Right lobe of liver (tissue), 6 donors: ENCODE measurements around the gene PARD6G. TPM values are rescaled to one million over a fixed set of nuclear protein-coding genes. Genes with fewer than 3 reads are reported as not detected.

Source experiments
- ATAC-seq, 4 donors: fragments of 200-7000 bp; cut with Tn5 transposase; one replicate each; pipeline ENCODE4 v1.9.1; 2020; ENCODE audit warnings: mild to moderate bottlenecking in 4 of 4, moderate library complexity in 4 of 4
- DNase-seq, 3 donors: peaks; one replicate each; pipeline ENCODE4 v3.0.0-alpha.2; 2020
- H3K27ac ChIP-seq, 3 donors: fragments of 200-600 bp; one replicate each; pipeline ENCODE4 v1.8.0; 2022
- H3K27me3 ChIP-seq, 2 donors: fragments of 200-600 bp; one replicate each; pipeline ENCODE4 v1.8.0; 2022
- H3K36me3 ChIP-seq, 4 donors: fragments of 200-600 bp; sonication (generic) in 1 of 4; one replicate each; pipeline versions ENCODE4 v1.5.1 to v1.8.0; 2017 to 2022; ENCODE audit warnings: control low read depth in 1 of 4
- H3K4me1 ChIP-seq, 4 donors: fragments of 200-600 bp; sonication (generic) in 1 of 4; one replicate each; pipeline versions ENCODE4 v1.5.1 to v1.8.0; 2017 to 2022; ENCODE audit warnings: control low read depth in 1 of 4
- H3K4me3 ChIP-seq, 3 donors: fragments of 200-600 bp; one replicate each; pipeline ENCODE4 v1.8.0; 2022
- H3K9me3 ChIP-seq, 4 donors: fragments of 200-600 bp; sonication (generic) in 1 of 4; one replicate each; pipeline versions ENCODE4 v1.5.1 to v1.8.0; 2017 to 2022; ENCODE audit warnings: control low read depth in 1 of 4
- POLR2A ChIP-seq: fragments of 450-650 bp; IDR thresholded peaks from one replicate; pipeline ENCODE4 v1.6.1; 2017; ENCODE audit warnings: antibody characterized with exemption, mild to moderate bottlenecking
- WGBS: methylation state at CpG from one replicate; pipeline ENCODE4 v1.1.6; 2018; ENCODE audit warnings: low coverage, low lambda C conversion rate; ENCODE audit not compliant: insufficient coverage; ENCODE audit errors: missing lambda C conversion rate; 5-methylcytosine and 5-hydroxymethylcytosine counted together
- intact Hi-C, 2 donors: fragments of 100-400 bp; cut with DNase I; formaldehyde crosslinking; loops; one replicate each; pipeline versions ENCODE4 v1.11.2 to v1.14.1; 2022
- total RNA-seq, 6 experiments: library from RNA; depleted of rRNA in 2 of 6; stranded (reverse); fragments of >200 nt in 2 of 6; fragmentation: NEBNext Ultra II Directional in 3 of 6; extraction: Animal tissue kit (Norgen Biotek cat#: 25700) in 3 of 6; gene quantifications; one replicate each; pipeline versions ENCODE4 v1.1.0 to v1.2.4, GENCODE V29; 2016 to 2023
- TF ChIP-seq, protein P1 (sequence below), 4 donors: fragments of 200-600 bp in 3 of 4; fragments of 450-650 bp in 1 of 4; IDR thresholded peaks; one replicate each; pipeline versions ENCODE4 v1.5.1 to v1.8.0; 2016 to 2022; ENCODE audit warnings: antibody characterized with exemption in 4 of 4, mild to moderate bottlenecking in 2 of 4
- donor health status: DM: no; HTN: yes; CAD: no.
- donor health status: DM: no; HTN: no; CAD: no.
- donor health status: DM: no; HTN: no; CAD: no.
- donor health status: DM: no; HTN: yes; CAD: no.
- donor health status: DM: no; HTN: yes; CAD: no.

The PARD6G gene
- total RNA-seq, 6 experiments from 2014 or later: 1.1 to 5.5 (median 2.1) TPM

DNA sequence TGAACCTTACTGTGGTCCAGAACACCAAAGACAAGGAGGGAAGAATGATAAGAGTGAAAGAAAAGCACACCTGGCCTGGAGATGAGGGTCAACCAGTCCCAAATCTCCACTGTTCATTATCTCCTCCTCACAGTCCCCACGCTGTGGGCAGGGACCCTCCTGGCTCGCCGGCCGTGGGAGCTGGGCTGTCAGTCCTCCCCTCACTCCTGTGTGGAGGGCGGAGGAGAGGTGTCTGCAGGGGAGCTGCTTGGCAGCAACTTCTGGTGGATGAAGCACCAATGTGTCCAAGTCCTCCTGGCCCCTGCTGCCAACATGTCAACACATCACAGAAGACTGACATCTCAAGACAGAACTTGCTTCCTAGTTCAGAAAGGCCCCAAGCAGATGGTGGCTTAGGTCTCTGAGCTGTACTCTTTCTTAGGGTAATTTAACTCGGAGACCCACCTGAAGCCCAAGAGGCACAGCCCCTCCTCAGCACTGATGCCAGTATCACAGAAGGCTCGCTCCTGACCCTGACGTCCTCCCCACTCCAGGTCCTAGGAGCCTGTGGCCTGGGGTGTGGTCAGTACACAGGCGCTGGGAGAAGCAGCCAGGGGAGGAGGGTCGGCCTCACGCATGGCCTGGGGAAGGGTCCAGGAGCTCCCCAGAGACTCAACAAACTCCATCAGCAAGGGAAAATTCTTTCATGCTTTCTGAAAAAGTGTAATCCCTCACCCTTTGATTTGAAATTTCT is 54.5 kb downstream of the PARD6G start:
- no peak for ATAC-seq
- Histone ChIP-seq H3K27me3 (no peaks in the 10 kb centered on the region), H3K4me3 (no peak overlapping the region), H3K9me3 (no peaks in the 10 kb centered on the region), H3K4me1 (no peaks in the 10 kb centered on the region), H3K36me3 (no peaks in the 10 kb centered on the region), H3K27ac (peak overlapping the region in 1 of 3 donors; percentile 33)
- intact Hi-C loops: no loop called here
- TF ChIP-seq, protein P1, sequence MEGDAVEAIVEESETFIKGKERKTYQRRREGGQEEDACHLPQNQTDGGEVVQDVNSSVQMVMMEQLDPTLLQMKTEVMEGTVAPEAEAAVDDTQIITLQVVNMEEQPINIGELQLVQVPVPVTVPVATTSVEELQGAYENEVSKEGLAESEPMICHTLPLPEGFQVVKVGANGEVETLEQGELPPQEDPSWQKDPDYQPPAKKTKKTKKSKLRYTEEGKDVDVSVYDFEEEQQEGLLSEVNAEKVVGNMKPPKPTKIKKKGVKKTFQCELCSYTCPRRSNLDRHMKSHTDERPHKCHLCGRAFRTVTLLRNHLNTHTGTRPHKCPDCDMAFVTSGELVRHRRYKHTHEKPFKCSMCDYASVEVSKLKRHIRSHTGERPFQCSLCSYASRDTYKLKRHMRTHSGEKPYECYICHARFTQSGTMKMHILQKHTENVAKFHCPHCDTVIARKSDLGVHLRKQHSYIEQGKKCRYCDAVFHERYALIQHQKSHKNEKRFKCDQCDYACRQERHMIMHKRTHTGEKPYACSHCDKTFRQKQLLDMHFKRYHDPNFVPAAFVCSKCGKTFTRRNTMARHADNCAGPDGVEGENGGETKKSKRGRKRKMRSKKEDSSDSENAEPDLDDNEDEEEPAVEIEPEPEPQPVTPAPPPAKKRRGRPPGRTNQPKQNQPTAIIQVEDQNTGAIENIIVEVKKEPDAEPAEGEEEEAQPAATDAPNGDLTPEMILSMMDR (IDR thresholded peaks at IDR 0.05): no peak
- no peak for TF ChIP-seq POLR2A
- WGBS: 100% methylated on average over 5 of the region's 11 CpGs
- DNase-seq: no peak

DNA sequence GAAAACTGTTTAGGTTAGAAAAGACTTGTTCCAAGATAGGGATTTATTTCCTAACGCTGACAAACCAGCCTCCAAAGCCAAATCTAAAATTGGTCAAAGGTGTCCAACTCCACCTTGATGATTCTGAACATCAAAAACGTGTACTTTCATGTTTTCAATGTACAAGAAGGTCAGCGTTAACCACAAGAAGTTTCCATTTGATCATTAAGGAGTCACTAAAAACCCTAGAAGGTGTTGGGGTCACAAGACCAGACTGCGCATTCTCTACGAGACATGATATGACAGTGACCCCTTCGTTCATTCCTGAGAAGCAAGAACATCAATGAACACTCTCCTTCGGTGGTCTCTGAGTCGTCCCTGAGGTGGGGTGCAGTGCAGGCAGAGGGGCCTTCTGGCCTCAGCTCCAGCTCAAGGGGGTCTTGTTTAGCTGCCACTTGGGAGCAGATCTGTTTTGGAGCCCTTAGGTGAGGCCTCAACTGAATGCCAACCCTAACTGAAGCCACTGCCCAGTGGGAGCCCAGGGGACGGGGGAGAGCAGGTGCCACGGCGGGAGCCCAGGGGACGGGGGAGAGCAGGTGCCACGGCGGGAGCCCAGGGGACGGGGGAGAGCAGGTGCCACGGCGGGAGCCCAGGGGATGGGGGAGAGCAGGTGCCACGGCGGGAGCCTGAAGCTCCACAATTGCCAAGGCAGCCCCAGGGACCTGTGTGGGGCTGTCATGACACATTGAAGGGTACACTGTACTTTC is 55.2 kb downstream of the PARD6G start:
- intact Hi-C loops: no loop called here
- H3K4me3 ChIP-seq: no peak overlapping the region
- no peaks in the 10 kb centered on the region for H3K9me3 ChIP-seq
- no peak for ATAC-seq
- 87% methylated on average over 8 of the region's 19 CpGs for WGBS
- H3K36me3 ChIP-seq: no peaks in the 10 kb centered on the region
- TF ChIP-seq, protein P1 (IDR thresholded peaks at IDR 0.05): no peak
- TF ChIP-seq POLR2A: no peak
- no peak for DNase-seq
- H3K4me1 ChIP-seq: no peaks in the 10 kb centered on the region
- H3K27ac ChIP-seq: no peak overlapping the region
- no peaks in the 10 kb centered on the region for H3K27me3 ChIP-seq

DNA sequence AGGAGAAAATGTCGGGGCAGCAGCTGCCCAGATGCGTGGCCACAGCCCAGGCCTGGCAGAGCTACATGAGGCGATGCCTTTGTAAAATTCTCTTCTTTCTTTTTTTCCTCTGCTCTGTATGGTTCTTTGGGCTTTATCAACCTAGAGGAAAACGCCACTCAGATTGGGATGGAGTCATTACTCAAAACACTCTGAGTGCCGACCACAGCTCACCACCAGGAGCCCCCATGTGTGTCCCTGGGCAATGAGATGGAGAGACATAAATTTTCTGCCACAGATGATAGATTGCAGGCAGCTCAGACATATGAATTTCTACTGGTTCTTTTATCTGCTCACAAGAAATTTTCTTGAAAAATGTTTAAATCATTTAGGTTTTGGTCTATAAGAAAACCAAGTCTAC is 56.0 kb downstream of the PARD6G start:
- 75% methylated on average over 2 of the region's 5 CpGs for WGBS
- no peaks in the 10 kb centered on the region for H3K9me3 ChIP-seq
- no peak overlapping the region for H3K27ac ChIP-seq
- H3K36me3 ChIP-seq: no peaks in the 10 kb centered on the region
- H3K4me3 ChIP-seq: no peak overlapping the region
- H3K27me3 ChIP-seq: no peaks in the 10 kb centered on the region
- H3K4me1 ChIP-seq: no peaks in the 10 kb centered on the region
- ATAC-seq: no peak
- no peak for DNase-seq
- intact Hi-C loops: no loop called here
- TF ChIP-seq POLR2A: no peak
- TF ChIP-seq, protein P1 (IDR thresholded peaks at IDR 0.05): no peak

DNA sequence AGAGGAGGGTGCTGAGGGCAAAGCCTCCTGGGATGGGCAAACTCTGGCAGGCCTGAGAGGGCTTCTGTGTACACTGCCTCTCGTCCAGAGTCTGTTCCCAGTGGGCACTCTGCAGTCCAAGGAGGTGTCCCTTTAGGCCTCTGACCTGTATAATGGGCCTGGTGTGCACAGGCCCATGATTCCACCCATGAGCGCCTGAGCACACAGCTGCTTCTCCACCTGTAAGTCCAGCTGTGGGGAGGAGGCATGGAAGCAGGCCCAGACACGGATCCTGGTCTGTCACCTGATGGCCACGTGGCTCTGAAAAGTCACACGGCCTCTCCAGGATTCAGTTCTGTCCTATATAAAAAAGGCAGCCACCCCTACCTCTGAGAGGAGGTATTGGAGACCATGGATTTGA is 57.0 kb downstream of the PARD6G start:
- Histone ChIP-seq H3K27me3 (no peaks in the 10 kb centered on the region), H3K36me3 (no peaks in the 10 kb centered on the region), H3K4me1 (no peaks in the 10 kb centered on the region), H3K9me3 (no peaks in the 10 kb centered on the region), H3K4me3 (no peak overlapping the region), H3K27ac (no peak overlapping the region)
- DNase-seq (no peak), ATAC-seq (no peak)
- intact Hi-C loops: no loop called here
- TF ChIP-seq POLR2A: no peak
- TF ChIP-seq, protein P1 (IDR thresholded peaks at IDR 0.05): no peak
- WGBS: no CpG with 5 or more reads among the region's 5 CpGs
